SJSA1 (cell line): ENCODE results near the gene PRIMPOL. TPM values are rescaled to one million over a fixed set of nuclear protein-coding genes. Genes with fewer than 3 reads are reported as not detected.

Experiments
- total RNA-seq: library from RNA; depleted of rRNA; stranded (reverse); fragments of >200 nt; shearing (Covaris generic); gene quantifications from 2 replicates; pipeline ENCODE4 v1.2.3, GENCODE V29; 2014; rRNA removed

PRIMPOL gene
- total RNA-seq, 1 experiment from 2014 or later = 27.4 TPM

Other genes starting within 250 kb of the PRIMPOL start
- gene IRF2, start 175.2 kb upstream of the PRIMPOL start, total RNA-seq = 15.9 and 20.8 TPM in 2 replicates
- 46.5 and 58.6 TPM in 2 replicates for gene CASP3, start 291 bp upstream of the PRIMPOL start, total RNA-seq
- gene CENPU, start 84.4 kb downstream of the PRIMPOL start, total RNA-seq = 106 and 111 TPM in 2 replicates
- 16.4 and 33.7 TPM in 2 replicates for gene ACSL1, start 176.2 kb downstream of the PRIMPOL start, total RNA-seq